Gastroesophageal sphincter (tissue), 2 donors: Measurements from ENCODE around the gene MVB12B.

Experiments used
- POLR2A ChIP-seq, 2 donors: fragments of 450-650 bp; IDR thresholded peaks; one replicate each; pipeline ENCODE4 v1.6.1; 2017; ENCODE audit warnings: antibody characterized with exemption in 2 of 2, mild to moderate bottlenecking in 2 of 2, moderate library complexity in 1 of 2
- POLR2AphosphoS5 ChIP-seq: sonication (generic); formaldehyde crosslinking; IDR thresholded peaks from one replicate; pipeline ENCODE4 v1.6.1; 2017; ENCODE audit warnings: antibody characterized with exemption

- TF ChIP-seq POLR2A (IDR thresholded peaks at IDR 0.05) (no peak), POLR2AphosphoS5 (no peak)
Measured at GRCh38 chr9:126415741-126416370, 89.2 kb downstream of the MVB12B start.
